NCI-H1092 treated with DMSO at 0.1 percent for 48 hours (cell line): ENCODE measurements around the gene LPP.

Source experiments
- DNase-seq: peaks from one replicate; lab custom pipeline; 2025; lab: John Stamatoyannopoulos, UW

The LPP gene

DNA sequence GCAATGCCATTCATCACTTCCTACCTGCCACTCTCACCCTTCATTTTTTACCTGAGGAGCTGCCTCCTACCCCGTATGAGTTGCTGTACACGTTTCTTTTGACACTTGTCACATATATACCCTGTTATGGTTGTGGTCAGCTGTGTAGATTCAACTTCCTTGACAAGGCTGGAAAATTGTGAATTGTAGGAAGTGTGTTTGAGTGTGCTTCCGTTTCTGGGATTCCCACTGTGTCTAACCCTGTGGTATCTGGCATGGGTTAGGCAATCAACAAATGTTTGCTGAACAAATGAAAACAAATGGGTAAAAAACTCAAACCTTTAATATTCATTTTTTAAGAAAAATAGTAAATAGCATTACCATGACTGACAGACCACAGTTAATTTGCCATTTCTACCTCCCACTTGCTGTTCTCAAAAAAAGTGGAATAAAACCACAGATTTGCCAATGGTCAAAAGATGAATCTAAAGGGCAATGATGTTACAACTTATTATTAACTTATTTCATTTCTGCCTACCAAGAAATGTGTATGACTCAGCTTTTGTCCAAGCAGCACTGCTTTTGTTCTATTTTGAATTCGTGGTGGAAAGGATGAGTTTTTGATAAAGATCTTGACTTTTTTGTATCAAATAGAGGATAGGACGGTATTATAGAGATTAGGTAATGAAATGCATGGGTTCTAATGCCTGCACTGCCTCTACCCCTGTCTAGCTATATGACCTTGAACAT lies 404.6 kb downstream of the LPP start:
- no peak for DNase-seq

DNA sequence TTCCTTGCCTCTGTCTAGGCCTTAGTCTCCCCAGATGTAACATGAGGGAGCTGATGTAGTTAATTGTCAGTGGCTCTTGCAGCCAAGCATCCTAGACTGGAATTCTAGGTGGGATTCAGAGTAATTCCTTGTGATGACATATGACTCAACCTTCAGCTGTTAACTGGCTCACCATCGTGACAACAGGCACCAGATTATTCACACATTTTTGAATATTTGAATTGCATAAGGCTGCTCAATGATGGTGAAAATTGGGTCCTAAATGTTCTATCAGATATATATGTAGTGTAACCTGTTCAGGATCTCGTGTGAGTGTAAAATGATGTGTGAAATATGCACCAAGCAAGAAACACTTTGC lies 405.1 kb downstream of the LPP start:
- DNase-seq, result no peak

DNA sequence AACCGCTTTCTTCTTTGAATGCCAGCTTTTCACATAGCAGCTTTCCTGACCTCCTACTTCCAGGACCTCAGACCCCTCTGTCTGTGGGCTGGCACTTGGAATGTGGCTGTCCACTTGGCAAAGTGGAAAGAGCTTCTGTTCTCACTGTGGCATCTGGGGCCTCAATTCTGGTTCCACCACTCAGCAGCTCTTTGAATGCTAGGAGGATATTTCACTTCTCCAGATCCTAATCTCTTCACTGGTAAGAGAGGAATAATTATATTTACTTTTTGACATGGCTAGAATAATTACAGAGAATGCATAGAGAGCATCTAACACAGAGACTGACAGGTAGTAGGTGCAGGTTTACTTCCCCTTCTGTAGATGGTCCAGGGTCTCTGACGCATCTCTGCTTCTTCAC lies 405.9 kb downstream of the LPP start:
- no peak for DNase-seq

DNA sequence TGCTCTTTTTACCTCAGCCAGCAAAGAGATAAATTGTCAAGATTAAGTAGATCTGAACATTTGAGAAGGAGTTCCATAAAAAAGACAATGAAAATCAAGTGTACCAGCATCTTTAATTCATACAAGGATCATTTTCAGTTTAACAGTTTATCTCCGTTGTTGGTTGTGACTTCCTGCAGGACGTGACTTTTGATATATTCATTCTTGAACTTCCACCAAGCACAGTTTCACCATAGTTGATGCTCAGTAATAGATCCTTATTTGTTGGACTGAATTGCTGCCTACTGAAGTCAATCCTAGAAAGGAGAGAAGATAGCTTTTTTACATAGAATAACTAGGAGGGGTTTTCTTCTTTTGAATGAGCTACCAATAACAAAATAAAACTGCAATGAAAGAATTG lies 408.2 kb downstream of the LPP start:
- no peak for DNase-seq

DNA sequence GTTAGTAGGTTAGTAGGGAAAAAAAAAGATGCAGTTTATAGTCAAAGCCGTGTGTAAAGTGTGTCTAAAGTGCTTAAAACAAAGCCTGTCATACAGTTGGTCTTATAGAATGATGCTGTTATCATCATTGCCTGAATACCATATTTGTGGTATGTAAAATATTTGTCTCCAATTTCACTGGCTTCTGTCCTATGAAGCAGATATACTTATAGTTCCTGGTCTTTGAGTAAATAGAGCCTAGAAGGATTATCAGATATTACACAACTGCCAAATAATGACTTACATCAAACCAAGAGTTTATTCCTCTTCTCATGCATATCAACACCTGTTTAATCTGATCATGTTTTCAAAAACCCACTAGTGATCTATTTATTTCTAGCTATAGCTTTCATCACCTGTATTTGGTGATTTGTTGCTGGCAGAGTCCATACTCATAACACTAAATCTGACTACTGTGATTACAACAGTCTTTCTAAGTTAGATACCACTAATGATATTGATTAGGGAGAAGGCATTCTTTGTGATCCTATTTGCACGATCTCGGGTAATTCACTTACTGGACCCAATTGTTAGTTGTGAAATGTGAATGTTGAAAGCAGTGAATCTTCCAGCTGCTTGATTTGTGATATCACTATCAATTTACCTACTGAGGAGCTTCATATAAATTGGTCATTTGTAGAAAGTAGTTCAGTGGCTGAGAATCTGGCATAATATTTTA lies 413.7 kb downstream of the LPP start:
- no peak for DNase-seq

DNA sequence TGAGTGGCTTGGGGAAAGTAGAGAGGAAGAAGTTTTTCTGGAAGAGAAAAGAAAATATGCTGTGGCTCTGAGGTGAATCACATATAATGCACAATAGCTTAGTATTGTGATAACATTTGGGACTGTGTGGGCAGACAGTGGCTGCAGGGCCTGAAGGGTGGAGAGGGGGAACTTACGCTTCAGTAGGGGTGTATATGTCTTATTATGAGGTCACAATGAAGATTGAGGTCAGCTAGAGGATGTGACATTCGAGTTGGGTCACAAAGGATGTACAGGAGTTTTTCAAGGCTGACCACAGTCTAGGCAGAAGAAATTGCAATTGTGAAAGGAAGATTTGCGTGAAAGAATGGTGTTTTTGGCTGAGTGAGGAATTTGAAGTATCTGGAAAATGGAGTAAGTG lies 414.8 kb downstream of the LPP start:
- DNase-seq, result no peak

DNA sequence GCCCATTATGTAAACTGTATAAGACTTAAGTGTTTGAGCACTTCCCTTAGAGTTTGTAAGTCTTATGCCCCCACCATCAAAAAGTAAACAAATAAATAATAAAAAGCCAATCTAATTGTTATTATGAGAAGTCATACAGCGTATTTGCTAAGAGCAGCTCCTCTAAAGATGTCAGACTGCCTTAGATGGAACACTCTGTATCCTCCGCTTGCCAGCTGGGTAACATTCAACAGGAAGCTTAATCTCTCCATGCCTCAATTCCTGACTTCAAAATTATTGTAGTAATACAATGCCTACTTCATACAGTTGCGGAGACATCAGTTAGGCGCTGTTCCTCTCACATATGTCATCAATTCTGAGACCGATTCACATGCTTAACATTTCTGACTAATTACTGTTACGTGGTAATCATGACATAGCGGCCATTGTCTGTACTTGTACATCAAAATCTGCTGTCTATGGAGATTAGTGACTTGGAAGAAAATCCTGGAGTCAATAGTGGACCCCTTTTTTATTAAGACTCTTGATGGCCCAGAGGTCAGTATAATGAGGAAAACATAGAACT lies 417.7 kb downstream of the LPP start:
- no peak for DNase-seq

DNA sequence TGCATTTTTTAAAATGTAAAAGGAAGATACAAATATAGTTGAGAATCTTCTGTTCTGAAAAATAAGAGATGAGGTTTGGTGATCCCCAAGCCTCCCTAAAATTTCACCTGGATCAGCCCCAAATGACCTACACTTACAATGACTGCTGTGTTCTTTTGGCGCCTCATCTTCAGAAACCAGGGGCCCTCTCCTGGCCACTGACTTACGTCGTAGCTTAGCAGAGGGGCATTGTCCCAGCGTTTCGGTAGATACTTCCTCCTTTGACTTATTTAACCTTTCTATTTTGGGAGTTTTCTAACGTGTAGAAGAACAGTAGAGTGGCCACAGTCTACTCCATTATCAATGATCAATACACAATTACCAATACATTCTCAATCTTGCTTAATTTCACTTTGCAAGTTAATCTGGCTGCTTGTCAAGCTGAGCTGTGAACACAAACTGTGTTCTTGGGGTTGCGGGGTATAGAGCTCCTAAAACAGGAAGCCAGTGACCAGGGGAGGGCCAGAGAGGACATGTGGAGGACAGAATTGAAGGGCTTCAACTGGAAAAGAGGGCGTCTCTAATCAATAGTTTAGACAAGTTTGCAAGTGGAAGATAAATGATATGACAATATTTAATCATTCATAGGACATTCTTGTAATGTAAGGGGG lies 419.5 kb downstream of the LPP start:
- no peak for DNase-seq

DNA sequence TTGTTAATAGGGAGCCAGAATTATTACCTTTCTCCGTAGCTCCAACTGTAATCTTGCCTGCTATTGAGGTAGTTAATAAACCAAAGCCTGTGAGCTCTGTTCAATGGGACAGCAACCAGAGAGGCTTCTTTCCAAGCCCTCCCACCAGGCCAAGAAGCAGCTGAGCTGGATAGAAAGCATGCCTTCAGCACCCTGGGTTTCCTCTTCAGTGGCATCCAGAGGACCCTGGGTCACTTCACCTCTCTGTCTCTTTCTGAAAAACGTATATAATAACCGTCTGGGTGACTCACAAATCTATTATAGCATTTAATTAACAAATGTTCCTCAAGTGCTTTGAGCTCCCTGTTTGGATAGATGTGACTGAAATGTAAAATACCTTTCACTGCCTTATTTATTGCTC lies 420.0 kb downstream of the LPP start:
- no peak for DNase-seq

DNA sequence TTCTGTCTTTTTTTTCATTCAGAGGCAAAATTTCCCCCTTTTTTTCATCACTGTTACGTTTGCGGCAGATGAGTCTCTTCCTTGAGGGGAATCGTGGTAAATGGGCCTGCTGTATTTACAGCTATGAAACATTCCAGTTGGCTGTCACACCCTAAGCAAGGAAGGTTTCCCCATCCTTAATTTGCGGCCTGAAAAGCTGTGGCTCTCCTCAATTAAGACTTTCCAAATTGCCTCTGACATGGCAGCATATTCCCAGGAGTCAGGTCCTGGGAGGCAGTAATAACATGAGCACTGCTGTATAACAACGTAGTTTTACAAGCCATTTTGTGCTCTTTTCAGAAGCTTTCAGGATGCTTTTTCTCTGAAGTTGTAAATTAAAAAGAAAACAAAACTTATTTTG lies 420.9 kb downstream of the LPP start:
- DNase-seq, result no peak

DNA sequence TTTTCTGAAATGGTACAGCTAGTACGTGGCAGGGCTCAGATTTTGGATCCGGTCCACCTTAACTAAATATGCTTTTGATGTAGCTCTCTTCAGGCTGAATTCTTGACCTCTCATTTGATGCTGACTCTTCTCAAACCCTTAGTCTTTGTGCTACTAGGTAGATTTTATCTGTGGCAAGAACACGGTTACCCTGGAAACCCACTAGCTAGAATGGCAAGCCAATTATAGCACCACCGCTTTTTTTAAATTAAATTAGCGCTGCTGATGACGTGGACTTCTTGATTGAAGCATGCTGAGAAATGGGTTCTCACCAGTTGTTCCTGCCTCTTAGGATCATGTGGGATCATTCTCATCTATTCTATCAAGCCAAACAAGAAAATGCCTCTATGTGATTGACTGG lies 421.5 kb downstream of the LPP start:
- no peak for DNase-seq

DNA sequence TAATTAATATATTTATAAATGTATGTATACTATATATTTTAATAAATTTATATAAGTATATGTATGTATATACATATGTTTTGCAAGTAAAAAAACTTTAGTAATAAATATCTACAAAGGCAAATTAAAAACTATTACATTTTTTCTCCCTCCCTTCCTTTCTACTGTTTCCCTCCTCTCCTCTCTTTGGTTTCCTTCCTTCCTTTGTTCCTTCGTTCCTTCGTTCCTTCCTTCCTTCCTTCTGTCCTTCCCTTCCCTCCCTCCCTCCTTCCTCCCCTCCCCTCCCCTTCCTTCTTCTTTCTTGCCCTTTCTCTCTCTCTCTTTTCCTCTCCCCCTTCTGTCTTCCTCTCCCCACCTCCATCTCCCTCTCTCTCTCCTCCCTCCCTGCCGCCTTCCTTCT lies 423.6 kb downstream of the LPP start:
- no peak for DNase-seq

DNA sequence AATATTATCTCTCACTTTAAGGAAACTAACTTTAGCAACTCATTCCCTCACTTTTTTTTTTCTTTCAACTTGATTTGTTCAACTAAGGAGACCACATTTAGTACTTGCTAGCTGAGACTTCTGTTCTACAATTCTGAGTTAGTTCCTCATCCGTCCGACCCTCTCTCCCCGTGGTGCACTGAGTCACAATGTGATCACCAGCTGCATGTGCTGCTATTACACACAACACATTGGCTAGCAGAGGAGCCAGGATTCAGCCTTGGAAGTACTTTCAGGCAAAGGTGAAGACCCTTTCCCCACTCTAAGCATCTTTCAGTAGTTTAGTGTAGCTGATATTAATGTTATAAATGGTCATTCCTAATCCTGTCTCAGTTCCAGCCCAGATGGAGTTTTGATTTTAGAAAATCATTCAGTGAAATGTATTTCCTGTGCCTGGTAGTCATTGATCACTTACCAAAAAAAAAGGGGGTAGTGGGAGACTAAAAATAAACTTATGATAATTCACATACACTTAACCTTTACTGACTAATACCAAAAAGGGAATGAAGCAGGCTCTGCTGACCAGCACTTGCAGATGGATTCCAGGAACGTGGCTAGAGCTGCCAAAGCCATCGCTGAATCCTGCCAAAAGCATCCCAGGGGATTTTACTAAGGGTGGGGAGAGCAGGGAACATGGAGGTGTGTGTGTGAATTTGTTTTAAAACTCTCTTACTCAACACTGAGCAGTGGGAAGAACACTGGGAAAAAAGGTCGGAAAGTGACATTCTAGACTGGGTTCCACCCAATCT lies 424.8 kb downstream of the LPP start:
- DNase-seq, result peak; percentile 23

DNA sequence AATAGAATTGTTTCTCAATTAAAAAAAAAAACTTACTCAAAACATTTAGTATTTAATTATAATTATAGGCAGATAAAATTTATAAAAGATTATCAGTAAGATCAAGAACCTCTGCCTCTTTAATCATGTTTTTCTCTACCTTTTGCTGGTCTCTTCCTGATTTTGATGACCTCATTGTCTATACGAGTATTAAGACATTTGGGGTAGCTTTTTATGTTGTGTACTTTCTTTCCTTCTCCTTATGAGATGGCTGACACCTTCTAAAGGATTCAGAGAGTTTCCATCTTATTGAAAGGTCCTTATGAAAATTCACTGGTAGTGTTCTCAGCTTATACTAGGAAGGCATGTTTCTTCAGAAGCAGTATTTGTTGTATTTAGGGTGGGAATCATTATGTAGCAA lies 426.3 kb downstream of the LPP start:
- no peak for DNase-seq

DNA sequence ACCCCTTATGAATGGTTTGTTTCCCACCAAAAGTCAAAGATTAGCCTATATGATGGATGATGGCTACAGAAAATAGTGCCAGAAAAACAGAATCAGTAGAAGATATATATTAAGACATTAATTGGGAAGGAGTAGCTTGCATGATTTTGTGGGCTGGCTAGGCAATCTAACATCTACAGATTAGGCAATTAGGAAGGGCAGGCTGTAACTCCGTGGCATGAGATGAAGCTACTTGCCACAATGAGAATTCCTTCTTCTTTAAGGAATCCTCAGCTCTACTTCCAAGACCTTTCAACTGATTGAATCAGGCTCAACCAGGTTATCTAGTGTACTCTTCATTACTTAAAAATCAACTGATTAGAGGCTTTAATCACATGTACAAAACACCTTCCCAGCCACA lies 426.7 kb downstream of the LPP start:
- DNase-seq, result no peak

DNA sequence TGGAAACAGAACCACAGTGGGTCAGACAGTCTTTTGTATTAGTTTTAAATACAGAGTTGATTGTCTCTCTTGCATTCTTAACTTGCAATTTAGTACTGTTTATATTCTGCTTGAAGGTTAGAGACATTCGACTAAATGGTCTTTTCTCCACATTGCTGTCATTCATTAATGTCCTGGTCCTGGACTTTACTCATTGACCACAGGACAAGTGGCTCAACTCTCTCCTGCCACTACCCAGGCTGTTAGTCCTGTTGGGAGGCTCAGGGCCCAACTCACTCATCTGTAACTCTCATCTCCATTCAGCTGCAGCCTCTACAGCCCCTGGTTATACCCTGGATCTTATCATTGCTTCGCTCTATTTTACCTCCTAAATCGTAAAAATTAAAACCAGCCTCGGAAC lies 427.4 kb downstream of the LPP start:
- no peak for DNase-seq

DNA sequence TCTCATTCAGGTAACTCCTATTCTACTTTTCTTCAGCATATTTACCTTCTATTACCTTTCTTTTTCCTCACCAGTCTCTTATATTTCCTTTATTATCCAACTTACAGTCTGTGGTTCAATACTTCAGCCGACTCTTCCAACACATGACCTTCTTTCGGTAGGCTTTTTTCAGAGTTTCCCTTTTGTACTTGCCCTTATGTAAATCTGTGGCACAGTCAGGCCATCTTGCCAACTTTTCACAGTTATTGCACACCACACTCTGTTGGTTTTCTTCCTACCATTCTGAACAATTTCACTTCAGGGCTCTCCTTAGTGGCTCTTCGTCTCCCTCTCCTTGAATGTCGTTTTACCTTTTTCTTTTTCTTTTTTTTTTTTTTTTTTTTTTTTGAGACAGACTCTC lies 427.8 kb downstream of the LPP start:
- no peak for DNase-seq

DNA sequence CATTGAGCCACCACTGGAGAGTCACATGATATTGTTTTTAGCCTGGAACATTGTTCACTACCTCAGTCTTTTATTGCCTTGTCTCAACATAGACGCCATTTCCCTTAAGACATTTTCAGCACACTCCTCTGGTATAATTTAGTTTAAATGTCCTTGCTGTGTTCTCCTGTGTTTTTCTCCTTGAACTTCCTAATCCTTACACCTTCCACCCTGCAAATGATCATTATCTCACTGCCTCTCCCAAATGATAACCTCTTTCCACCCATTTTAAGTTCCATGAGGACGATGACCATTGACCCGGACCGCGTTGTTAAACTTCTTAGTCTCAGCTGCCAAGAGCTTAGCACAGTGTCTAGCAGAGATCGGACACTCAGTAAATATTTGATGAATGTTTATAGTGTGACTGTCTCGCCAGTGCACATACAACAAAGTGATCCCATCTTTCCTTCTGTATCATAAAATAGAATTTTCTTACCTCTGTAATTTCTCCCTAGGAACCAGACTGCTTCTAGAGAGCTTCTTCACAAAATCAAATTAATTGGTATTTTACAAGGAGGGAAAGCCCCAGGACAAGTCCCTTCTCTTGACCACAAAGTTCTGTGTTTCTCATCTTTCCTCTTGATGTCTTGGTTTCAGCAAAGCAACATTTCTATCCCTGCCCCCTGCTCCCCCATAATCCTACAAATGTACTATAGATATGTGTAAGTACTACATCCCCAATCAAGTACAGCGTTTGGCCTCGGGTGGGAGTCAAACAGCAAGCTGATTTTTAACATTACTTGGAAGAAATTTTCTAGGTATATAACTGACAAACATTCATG lies 429.6 kb downstream of the LPP start:
- DNase-seq, result no peak

DNA sequence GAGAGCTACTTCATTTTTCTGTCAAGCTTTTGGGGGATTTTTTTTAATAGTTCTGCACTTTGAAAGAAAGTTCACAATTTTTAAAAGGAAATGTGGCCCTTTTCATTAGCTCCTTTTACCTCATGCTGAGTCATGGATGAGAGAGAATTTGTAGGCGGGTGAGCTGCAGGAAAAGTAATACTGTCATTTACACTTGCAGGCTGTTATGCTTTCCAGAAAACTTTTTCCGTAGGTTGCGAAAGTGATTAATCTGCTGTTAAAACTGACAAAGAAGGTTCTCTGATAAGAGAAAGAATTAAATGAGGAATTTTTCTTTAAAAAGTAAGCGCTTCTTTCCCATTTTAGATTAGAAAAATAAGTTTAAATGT lies 430.2 kb downstream of the LPP start:
- DNase-seq, result no peak

DNA sequence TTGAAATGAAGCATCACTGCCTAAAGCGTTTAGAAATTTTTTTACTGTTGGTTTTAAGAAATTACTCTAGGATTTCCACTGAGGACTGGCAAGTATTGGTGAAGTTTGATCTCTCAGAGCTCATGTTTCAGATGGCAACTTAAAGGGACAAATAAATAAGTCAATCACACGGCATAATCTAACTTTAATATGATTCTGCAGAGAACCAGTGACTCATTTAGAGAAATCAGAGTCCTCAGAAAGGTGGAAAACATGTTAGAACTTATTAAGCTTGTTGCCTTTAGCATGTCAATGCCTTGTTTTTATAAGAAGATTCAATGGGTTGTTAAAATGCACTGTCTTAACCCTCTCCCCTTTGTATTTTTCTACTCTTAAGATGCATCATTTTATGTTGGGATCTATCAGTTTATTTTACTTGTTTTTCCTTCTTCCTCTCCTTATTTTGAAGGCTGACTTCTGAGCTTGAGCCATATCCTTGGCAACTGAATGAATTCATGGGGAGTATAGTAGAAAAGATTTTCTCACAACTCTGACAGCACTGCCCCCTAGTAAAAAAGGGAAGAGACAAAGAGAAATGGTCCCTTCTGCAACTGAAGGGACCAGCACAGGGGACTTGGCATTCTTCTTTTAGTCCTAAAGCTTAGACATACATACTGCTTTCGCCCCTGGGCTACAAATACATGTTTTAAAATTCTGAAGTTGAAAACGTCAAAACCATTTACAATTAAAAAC lies 431.2 kb downstream of the LPP start:
- no peak for DNase-seq

DNA sequence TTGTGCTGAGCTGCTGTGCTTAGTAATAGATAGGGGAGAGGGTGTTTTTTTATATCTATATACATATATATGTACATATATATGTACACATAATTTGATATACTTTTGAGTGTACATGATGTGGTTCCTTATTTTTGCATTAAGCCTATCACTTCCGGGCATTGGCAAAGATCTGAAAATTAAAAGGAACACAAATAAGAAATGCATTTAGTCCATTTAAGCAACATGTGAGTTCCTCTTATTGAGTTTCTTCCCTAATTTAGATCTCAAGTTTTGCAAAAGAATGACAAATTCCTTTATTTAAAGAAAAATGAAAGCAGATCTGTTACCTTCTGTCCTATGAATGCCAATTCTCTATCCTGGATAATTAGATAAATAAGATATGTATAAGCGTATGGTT lies 435.1 kb downstream of the LPP start:
- DNase-seq, result no peak
